Mammary epithelial cell (primary cell): ENCODE data around the gene MLH3.

Source experiments
- EZH2 ChIP-seq: IDR thresholded peaks from 2 replicates; pipeline ENCODE4 v1.6.1; 2012; ENCODE audit warnings: low read length, inconsistent platforms, borderline replicate concordance
- TF ChIP-seq, protein P1 (sequence below), 2 donors: IDR thresholded peaks in 1 of 2; conservative IDR thresholded peaks in 1 of 2; 2 replicates each; pipeline ENCODE4 v1.5.1; 2011 to 2012; ENCODE audit warnings: inconsistent platforms in 2 of 2, low read length in 2 of 2, mild to moderate bottlenecking in 2 of 2, control low read depth in 1 of 2, low read depth in 1 of 2; ENCODE audit not compliant: insufficient read depth in 1 of 2; ENCODE audit errors: extremely low read depth in 1 of 2

DNA sequence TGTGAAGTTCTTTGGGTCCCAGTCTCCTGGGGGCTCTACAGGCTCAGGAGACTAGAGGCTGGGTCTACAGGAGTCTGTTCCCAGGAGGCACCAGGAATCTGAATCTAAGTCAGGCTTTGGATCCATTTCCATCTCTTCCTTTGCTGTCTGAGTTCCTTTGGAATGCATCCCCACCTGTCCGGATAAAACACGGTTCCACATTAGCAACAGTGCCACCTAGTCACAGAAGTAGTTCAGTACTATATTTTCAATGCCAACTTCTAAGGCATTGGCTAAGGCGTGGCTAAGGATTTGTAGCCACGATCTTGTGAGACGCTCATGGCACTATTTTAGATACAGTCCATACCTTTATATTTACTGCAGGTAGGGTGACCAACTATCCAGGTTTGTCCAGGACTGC lies 33.2 kb upstream of the MLH3 start:
- TF ChIP-seq, protein P1, sequence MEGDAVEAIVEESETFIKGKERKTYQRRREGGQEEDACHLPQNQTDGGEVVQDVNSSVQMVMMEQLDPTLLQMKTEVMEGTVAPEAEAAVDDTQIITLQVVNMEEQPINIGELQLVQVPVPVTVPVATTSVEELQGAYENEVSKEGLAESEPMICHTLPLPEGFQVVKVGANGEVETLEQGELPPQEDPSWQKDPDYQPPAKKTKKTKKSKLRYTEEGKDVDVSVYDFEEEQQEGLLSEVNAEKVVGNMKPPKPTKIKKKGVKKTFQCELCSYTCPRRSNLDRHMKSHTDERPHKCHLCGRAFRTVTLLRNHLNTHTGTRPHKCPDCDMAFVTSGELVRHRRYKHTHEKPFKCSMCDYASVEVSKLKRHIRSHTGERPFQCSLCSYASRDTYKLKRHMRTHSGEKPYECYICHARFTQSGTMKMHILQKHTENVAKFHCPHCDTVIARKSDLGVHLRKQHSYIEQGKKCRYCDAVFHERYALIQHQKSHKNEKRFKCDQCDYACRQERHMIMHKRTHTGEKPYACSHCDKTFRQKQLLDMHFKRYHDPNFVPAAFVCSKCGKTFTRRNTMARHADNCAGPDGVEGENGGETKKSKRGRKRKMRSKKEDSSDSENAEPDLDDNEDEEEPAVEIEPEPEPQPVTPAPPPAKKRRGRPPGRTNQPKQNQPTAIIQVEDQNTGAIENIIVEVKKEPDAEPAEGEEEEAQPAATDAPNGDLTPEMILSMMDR (conservative IDR thresholded peaks at IDR 0.05 in 1 of 2, IDR thresholded peaks at IDR 0.05 in 1 of 2; ENCODE audit: extremely low read depth in 1 of 2, insufficient read depth in 1 of 2, low read depth in 1 of 2, low read length in 2 of 2) = peak; percentile 45 to 63
- no peak for TF ChIP-seq EZH2
